ENCODE data around the gene ARHGAP30.
A peak's percentile ranks its signal among the peaks of the same experiment; 100 is the strongest.

ARHGAP30 gene

GRCh38 chr1:160997323-160998038, 72.2 kb downstream of the ARHGAP30 start:
- no peak overlapping the region for H3K4me3 ChIP-seq (replicated peaks; ENCODE audit: low read depth, low read length)
- peak; percentile 98 for TF ChIP-seq CTCF (IDR thresholded peaks at IDR 0.05; ENCODE audit: low read length, missing control alignments)
- DNase-seq (ENCODE audit: low read depth) = peak; percentile 89
